Measurements from ENCODE around the gene EIF2AK2. TPM values are rescaled to one million over a fixed set of nuclear protein-coding genes. Genes with fewer than 3 reads are reported as not detected.
A peak's percentile ranks its signal among the peaks of the same experiment; 100 is the strongest.

The EIF2AK2 gene
- total RNA-seq (2013; cell fraction: nucleolus; rRNA removed), result 77.0 and 86.6 TPM in 2 replicates
- 44.4 and 53.4 TPM in 2 replicates for total RNA-seq (2014; rRNA removed)
- 59.7 and 66.5 TPM in 2 replicates for total RNA-seq (2014; rRNA removed; fragmentation: Illumina TruSeq; extraction: Trizol)
- total RNA-seq (2021), result 69.8 and 72.9 TPM in 2 replicates
- 20.5 TPM for polyA plus RNA-seq (2011; ENCODE audit: low read depth)
- polyA plus RNA-seq (2011; rRNA removed), result 70.6 and 110 TPM in 2 replicates
- polyA plus RNA-seq (2011; cell fraction: cytosol; rRNA removed), result 26.0 and 28.0 TPM in 2 replicates
- 27.1 and 35.1 TPM in 2 replicates for polyA plus RNA-seq (2011; cell fraction: nucleus; rRNA removed)
- polyA plus RNA-seq (2012), result 26.9 and 29.2 TPM in 2 replicates
- 66.9 and 85.4 TPM in 2 replicates for polyA plus RNA-seq (2014; fragmentation: Illumina TruSeq; extraction: Trizol)
- polyA plus RNA-seq (2014; fragmentation: Nextera tagmentation; extraction: Ambion mirVana), result 10 to 100 TPM; 16.2 to 34.6 TPM
- polyA plus RNA-seq (2014; rRNA removed), result 40.2 and 46.7 TPM in 2 replicates
- polyA plus RNA-seq (2016; fragmentation: Nextera tagmentation; extraction: Ambion mirVana), result 10 to 100 TPM; 70.9 to 81.4 TPM
- polyA minus RNA-seq (2011; rRNA and poly(A)+ RNA removed), result 53.2 and 72.5 TPM in 2 replicates
- 35.1 and 38.6 TPM in 2 replicates for polyA minus RNA-seq (2011; cell fraction: cytosol; rRNA and poly(A)+ RNA removed)
- 19.9 and 38.9 TPM in 2 replicates for polyA minus RNA-seq (2011; cell fraction: nucleus; rRNA and poly(A)+ RNA removed)
- Bru-seq, nascent RNA, result percentile 93 among the genes with signal in this experiment
- BruChase-seq, experiment 1, labeled RNA remaining after a 6-hour chase, result percentile 97 among the genes with signal in this experiment
- BruChase-seq, experiment 2, labeled RNA remaining after a 2-hour chase, result percentile 95 among the genes with signal in this experiment
- long read RNA-seq, experiment 1, full-length matches to known transcripts, result 4 of 13 reads
- long read RNA-seq, experiment 1, partial matches to known transcripts, result 5 of 13 reads
- long read RNA-seq, experiment 1, other reads (novel, unspliced or antisense), result 4 of 13 reads
- long read RNA-seq, experiment 2, full-length matches to known transcripts, result 36 of 170 reads
- long read RNA-seq, experiment 2, partial matches to known transcripts, result 101 of 170 reads
- long read RNA-seq, experiment 2, other reads (novel, unspliced or antisense), result 33 of 170 reads

DNA sequence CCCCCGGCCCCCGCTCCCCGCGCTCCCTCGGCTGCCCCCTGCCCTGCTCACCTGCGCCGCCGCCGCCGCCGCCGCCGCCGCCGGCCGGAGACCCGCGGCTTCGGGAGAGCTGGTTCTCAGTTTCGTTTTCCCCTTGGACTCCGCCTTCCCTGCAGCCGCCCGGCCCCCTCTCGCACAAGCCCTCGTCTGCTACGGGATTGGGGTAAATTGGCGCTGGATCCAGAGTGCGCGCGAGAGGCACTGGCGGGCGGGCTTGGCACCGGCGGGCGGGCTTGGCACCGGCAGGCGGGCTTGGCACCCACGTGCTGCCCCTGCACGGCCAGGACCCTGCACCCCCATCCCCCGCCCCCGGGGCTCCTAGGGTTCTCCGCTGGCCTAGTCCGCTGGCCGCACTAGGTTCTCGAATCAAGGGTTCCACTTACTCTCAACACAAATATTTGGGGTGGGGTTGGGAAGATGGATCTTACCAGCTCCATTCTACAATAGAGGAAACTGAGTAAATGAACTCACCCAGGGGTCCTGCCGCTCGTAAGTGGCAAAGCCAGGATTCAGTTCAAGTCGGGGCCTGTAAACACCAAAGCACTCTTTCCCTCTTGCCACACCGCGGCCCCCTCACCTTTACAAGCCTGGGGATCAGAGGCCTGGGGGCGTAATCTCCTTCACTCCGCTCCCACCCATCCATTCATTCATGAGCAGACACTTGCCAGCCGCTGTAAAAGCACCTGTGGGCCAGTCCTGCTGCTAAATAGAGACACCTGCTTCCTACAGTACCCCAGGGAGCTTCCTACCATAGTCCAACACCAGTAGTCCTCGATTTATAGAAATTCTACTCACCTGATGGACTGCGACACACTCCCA, at the start of gene EIF2AK2:
Gene EIF2AK2, minus strand, starts transcription at position 124 of the 858 bp plus-strand sequence. CDS start 9,174 bp downstream, outside the sequence.
- peaks cover 2% of the 10 kb centered on the region; the same call in 1 of the 3 replicates for H3K9me3 ChIP-seq (replicated peaks; ENCODE audit: control insufficient read depth, insufficient read depth, low read length)
- FAIRE-seq (no peak), ATAC-seq (peak; percentile 92), DNase-seq (ENCODE audit: low read depth, low spot score) (no peak)
- ChIA-PET RAD21 (ENCODE audit: unreplicated experiment) (interaction anchor here (0.7 to 1.6 kb wide), 6 partner anchors 12 to 1006 kb away, joined by 3 to 5 read pairs (median 4); partner anchors contain the start of genes CEBPZ and NDUFAF7), POLR2A (interaction anchor here (0.5 to 1.5 kb wide), 6 partner anchors 11 to 627 kb away, joined by 3 to 5 read pairs (median 4); partner anchors contain the start of genes CEBPZ and NDUFAF7), CTCF (interaction anchor here (0.6 to 1.6 kb wide), 3 partner anchors 12 to 720 kb away, joined by 3 to 12 read pairs (median 4); no protein-coding TSS in a partner anchor), SMC1A (ENCODE audit: uncharacterized antibody, unreplicated experiment) (interaction anchor here (1.1 to 1.6 kb wide), 4 partner anchors 12 to 191 kb away, joined by 3 to 5 read pairs (median 4); no protein-coding TSS in a partner anchor)
- intact Hi-C loops (cut with micrococcal nuclease; ENCODE audit: unreplicated experiment), result loop anchor here (5.0 kb wide), 1 partner anchor 75 kb away; the partner anchor contains the start of genes CEBPZ and NDUFAF7
- in situ Hi-C loops (cut with MboI), result no loop called here
- peaks cover 54% of the 10 kb centered on the region for H3K79me2 ChIP-seq (ENCODE audit: control insufficient read depth, insufficient read depth, low read length)
- TSS peak; percentile 87 for BruUV-seq (replicated peaks)
- under 1% methylated on average over 47 of the region's 55 CpGs for WGBS (ENCODE audit: insufficient coverage, insufficient replicate concordance, low lambda C conversion rate, missing lambda C conversion rate)
- peak within 1 kb of the TSS; percentile 92 for H3K4me3 ChIP-seq
- H3K27ac ChIP-seq (ENCODE audit: control insufficient read depth, insufficient read depth), result peak within 1 kb of the TSS; percentile 95
- peak within 1 kb of the TSS; percentile 68 for H2AFZ ChIP-seq (ENCODE audit: control insufficient read depth, low read depth, low read length)
- H3K4me1 ChIP-seq (ENCODE audit: control insufficient read depth, insufficient read depth, low read length), result peaks cover 12% of the 10 kb centered on the region
- peak within 1 kb of the TSS; percentile 97 for H3K9ac ChIP-seq (ENCODE audit: control insufficient read depth, insufficient read depth, low read length)
- H3K36me3 ChIP-seq (ENCODE audit: control insufficient read depth in 2 of 2, insufficient read depth in 2 of 2, low read length in 1 of 2), result peaks cover 0 to 7% of the 10 kb centered on the region in 2 experiments; a peak in 1 of 4 replicates
- no peaks in the 10 kb centered on the region for H3K27me3 ChIP-seq (replicated peaks in 1 of 2; ENCODE audit: control insufficient read depth in 2 of 2, insufficient read depth in 2 of 2, low read length in 1 of 2)
- 0 out of 2 replicates have a peak, but pooled peaks cover 3% of the 10 kb centered on the region for H4K20me1 ChIP-seq (ENCODE audit: control insufficient read depth, insufficient read depth)
- H3K4me2 ChIP-seq (ENCODE audit: control insufficient read depth, insufficient read depth), result peak within 1 kb of the TSS; percentile 97
- TF ChIP-seq CBFB (IDR thresholded peaks at IDR 0.05; ENCODE audit: low read depth) (no peak), JUND (IDR thresholded peaks at IDR 0.05; ENCODE audit: low read depth, low read length) (no peak), SMAD5 (IDR thresholded peaks at IDR 0.05; ENCODE audit: low read depth) (0 out of 2 replicates have a peak, but pooled peaks have one; percentile 29), POLR2A (IDR thresholded peaks at IDR 0.05; ENCODE audit: low read depth, low read length) (peak; percentile 87), SUPT20H (IDR thresholded peaks at IDR 0.05; ENCODE audit: borderline replicate concordance, control insufficient read depth, low read depth, low read length) (no peak), BMI1 (IDR thresholded peaks at IDR 0.05; ENCODE audit: borderline replicate concordance) (no peak), WRNIP1 (IDR thresholded peaks at IDR 0.05; ENCODE audit: borderline replicate concordance, low read depth, low read length) (no peak)
- TF ChIP-seq, protein P1, sequence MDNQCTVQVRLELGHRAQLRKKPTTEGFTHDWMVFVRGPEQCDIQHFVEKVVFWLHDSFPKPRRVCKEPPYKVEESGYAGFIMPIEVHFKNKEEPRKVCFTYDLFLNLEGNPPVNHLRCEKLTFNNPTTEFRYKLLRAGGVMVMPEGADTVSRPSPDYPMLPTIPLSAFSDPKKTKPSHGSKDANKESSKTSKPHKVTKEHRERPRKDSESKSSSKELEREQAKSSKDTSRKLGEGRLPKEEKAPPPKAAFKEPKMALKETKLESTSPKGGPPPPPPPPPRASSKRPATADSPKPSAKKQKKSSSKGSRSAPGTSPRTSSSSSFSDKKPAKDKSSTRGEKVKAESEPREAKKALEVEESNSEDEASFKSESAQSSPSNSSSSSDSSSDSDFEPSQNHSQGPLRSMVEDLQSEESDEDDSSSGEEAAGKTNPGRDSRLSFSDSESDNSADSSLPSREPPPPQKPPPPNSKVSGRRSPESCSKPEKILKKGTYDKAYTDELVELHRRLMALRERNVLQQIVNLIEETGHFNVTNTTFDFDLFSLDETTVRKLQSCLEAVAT (IDR thresholded peaks at IDR 0.05), result peak; percentile 33; the same call in 1 of the 2 replicates
- TF ChIP-seq, protein P2, sequence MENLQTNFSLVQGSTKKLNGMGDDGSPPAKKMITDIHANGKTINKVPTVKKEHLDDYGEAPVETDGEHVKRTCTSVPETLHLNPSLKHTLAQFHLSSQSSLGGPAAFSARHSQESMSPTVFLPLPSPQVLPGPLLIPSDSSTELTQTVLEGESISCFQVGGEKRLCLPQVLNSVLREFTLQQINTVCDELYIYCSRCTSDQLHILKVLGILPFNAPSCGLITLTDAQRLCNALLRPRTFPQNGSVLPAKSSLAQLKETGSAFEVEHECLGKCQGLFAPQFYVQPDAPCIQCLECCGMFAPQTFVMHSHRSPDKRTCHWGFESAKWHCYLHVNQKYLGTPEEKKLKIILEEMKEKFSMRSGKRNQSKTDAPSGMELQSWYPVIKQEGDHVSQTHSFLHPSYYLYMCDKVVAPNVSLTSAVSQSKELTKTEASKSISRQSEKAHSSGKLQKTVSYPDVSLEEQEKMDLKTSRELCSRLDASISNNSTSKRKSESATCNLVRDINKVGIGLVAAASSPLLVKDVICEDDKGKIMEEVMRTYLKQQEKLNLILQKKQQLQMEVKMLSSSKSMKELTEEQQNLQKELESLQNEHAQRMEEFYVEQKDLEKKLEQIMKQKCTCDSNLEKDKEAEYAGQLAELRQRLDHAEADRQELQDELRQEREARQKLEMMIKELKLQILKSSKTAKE (IDR thresholded peaks at IDR 0.05; ENCODE audit: low read depth, poor library complexity, severe bottlenecking), result no peak

Data from GM12878 (cell line).